ENCODE data around the gene UNC13A.

- no peak for TF ChIP-seq CTCF (IDR thresholded peaks at IDR 0.05)
- no peak for TF ChIP-seq POLR2A (IDR thresholded peaks at IDR 0.05)
Measured at GRCh38 chr19:17607936-17608335, 80.2 kb downstream of the UNC13A start.

Measured in sigmoid colon (tissue), 3 donors.